Fibroblast of skin of left biceps (primary cell): ENCODE results near the gene PDLIM5.

Experiments used
- DNase-seq, 2 experiments: peaks; one replicate each; pipeline ENCODE4 v3.0.0-alpha.2; 2013; ENCODE audit warnings: low read depth in 2 of 2

The PDLIM5 gene

DNA sequence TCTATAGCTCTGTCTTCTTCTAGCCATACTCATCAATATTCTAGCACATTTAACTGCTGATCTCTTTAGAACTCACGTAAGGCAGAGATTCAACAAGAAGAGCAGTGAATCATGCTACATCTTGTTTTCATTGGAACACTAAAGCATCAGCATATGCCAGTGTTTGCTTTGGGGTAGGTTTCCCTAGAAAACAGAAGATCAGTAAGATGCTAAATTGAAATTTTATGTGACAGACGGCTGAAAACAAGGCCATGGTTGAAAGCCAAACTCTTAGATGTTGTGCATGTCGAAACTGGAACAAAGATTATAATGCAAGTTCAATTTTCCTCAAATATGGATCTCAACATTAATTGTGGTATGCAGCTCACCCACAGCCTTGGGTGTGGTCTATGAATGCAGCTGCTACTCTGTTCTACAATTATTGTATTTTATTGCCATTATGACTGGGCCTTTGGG is 107.6 kb downstream of the PDLIM5 start:
- peak; percentile 40 to 49 for DNase-seq

DNA sequence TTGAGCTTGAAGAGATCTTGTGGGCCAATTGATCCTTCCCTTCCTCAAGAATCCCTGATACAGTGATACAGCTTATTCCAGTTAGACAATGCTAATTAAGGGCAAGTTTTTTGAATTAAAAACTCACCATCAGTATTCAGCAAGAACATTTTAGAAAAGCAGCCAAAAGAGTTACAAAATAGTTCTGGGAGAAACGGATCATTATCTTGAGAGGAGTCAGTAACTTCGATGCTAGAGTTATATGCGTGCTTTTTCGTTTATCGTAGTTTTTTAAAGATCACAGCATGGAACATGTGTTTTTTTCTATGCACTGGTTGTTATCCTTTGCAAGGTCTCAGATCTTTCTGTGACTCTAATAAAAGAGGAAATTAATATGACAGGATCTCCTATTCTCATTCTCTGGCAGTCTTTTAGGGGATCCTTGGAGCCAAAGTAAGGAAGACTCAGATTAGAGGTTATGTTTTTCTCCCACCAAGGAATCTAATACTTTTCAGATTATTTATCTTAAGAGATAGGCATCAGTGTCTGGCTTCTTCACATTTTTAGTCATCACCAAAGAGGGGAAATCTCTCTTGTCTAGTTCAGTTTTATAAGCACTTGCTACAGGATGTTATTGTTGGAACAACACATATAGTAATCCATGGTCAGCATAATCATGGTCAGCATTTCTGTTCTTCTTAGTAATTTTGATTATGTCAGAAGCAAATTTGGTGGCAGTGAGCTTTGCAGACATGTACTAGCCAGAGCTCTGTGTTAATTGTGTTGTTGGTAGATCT is 109.7 kb downstream of the PDLIM5 start:
- no peak for DNase-seq

DNA sequence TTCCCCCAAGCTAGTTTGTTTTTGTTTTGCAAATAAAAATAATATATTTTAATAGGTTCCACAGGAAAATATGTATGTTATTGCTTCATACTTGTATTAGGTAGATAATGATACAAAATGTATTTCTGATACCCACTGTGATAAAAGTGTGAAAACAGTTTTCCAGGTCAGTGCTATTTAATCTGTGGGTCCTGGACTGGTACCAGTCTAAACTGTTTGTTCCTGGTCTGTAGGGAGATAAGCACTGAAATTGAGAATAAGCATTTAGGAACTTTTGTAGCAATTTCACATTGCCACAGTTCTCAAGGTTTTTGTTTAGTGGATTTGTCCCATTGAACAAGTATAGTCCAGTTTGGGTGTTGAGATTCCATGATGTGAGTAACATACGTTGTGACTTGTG is 110.5 kb downstream of the PDLIM5 start:
- no peak for DNase-seq

DNA sequence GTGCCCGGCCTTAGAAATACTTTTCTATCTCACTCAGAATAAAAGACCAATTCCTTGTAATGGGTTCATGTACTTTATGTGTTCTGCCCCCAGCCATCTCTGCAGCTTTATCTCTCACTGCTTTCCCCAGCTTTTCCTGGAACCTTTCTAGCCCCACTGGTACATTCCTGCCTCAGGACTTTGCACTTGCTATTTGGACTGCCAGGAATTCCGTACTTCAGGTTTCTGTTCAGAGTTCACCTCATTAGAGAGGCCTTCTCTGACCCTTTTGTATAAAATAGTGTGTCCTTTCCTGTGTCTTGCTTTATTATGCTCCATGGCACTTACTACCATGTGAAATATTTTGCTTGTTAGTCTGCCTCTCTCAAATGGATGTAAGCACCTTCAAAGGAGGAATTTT is 112.5 kb downstream of the PDLIM5 start:
- DNase-seq = no peak

DNA sequence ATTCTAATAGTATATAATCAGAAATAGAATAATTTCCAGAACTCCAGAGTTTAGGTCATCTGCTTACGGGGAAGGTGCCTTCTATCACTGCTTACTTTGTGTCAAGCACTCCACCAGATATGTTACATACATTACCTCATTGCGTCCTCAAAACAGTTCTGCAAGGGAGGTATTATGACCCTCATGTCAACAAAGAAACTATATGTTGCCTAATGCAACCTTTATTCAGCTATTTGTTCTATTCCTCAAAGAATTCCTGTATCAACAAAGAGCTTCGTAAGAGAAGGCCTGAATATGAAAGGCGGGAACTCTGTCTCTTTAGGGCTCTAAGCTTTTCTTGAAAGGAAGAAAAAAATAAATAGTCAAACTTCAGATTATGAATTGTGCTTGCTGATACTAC is 114.7 kb downstream of the PDLIM5 start:
- no peak for DNase-seq

DNA sequence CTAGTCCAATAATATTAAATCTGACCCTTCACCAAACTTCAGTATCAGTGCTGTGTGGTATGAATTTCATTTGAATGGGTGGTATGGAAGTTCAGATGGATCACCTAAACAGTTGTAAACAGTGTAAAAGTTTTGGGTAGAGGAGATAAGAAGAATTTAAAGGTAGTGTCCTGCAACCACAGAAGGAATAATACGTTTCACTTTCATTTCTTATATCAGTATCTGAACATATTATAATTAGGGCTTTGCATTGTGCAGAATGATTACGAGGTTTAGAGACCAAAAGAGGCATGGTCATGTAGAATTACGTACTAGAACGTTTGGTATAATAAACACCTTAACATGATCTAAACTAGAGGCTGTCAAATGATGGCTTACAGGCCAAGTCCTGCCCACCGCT is 116.1 kb downstream of the PDLIM5 start:
- no peak for DNase-seq

DNA sequence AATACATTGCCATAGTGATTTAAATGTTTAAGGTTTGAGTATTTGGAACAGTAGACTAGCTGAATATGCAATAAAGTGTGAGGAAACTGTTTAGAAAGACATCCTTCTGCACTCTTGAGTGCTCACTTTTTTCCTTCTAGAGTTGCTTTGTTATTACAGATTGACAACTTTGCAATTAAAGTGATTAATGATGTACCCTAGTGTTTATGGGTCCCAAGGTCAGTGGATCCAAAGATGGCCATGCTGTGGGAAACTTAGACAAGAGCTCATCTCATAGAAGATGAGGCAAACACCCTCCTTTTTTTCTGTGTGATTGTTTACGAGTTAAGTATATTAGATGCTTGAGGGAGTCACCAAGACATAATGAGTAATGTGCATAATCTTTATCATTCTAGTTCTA is 118.8 kb downstream of the PDLIM5 start:
- no peak for DNase-seq

DNA sequence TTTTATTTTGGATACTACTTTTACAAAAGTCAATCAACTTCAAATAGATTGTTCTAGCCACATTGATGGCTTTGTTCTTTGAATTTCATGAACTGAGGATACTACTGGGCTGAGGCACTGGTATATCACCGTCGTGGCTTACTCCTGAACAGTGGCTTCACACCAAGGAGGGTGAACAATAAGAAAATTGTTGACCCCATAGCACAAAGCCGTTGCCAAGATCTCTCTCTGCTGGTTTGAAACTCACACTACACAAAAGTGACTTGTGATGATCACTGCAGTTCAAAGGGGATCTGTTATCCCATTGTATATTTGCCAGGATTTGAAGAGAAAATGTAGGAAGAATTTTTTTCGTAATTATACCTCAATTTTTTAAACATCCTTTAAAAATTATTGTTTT is 119.6 kb downstream of the PDLIM5 start:
- DNase-seq = no peak

DNA sequence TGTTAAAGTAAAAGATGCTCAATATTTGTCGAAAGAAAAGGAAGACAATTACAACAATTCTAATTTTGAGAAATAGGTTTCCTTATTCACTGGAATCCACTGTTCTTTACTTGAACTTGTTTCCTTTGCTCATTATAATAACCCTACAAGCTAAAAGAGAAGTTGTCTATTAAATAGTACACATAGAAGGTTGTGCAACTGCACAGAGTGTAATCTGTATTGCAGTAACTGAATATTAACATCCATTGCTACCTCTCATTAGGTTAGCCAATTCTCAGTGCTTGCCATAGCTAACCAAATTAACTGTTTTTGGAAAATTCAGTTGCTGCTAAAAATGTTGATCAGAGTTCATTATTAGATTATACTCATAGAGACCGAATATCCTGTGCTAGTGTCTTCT is 120.0 kb downstream of the PDLIM5 start:
- DNase-seq = no peak

DNA sequence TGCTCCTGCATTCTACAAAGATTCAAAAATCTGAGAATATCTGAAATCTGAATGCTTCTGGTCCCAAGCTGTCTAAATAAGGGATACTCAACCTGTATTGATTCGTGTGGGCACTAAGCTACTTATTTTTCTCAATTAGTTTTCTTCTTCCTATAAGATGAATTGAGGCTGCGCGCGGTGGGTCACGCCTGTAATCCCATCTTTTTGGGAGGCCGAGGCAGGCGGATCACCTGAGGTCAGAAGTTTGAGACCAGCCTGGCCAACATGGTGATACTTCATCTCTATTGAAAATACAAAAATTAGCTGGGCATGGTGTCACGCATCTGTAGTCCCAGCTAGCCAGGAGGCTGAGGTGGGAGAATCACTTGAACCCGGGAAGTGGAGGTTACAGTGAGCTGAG is 122.3 kb downstream of the PDLIM5 start:
- DNase-seq = no peak

DNA sequence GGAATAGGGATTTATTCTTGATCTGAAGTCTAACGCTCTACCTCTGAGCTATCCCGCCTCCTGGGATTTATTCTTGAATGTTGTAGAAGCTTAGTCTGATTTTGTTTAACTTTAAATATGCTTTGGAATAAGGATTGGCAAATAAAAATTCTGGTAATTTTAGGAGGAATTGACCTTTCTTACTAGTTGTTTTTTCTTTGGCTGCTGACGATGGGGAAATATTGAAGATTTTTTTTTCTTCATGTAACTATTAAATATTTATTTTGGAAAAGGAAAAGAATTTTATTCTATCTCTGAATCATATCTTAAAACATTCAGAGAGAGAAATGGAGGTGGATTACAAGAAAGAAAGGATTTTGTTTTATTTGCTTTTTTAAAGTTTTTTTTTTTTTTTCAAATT is 122.9 kb downstream of the PDLIM5 start:
- no peak for DNase-seq

DNA sequence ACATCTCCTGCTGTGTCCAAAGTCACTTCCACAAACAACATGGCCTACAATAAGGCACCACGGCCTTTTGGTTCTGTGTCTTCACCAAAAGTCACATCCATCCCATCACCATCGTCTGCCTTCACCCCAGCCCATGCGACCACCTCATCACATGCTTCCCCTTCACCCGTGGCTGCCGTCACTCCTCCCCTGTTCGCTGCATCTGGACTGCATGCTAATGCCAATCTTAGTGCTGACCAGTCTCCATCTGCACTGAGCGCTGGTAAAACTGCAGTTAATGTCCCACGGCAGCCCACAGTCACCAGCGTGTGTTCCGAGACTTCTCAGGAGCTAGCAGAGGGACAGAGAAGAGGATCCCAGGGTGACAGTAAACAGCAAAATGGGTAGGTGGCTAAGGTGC is 123.9 kb downstream of the PDLIM5 start:
- no peak for DNase-seq

DNA sequence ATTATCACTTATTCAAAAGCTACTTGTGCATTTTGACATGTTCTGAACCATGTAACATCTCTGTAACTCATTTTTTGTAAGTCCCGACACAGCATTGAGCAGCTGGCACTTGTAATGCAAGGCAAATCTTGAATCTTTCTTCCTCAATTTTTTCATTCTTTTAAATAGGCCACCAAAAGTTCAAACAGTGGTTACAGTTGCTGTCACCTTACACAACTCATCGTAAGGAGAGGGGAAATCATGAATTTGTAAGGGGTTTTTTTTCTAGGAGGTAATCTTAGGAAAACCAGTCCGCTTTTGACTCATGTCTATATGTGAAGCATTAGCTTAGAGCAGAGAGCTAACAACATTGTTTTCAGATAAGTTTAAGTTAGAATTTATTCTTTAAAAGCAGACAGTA is 124.5 kb downstream of the PDLIM5 start:
- no peak for DNase-seq

DNA sequence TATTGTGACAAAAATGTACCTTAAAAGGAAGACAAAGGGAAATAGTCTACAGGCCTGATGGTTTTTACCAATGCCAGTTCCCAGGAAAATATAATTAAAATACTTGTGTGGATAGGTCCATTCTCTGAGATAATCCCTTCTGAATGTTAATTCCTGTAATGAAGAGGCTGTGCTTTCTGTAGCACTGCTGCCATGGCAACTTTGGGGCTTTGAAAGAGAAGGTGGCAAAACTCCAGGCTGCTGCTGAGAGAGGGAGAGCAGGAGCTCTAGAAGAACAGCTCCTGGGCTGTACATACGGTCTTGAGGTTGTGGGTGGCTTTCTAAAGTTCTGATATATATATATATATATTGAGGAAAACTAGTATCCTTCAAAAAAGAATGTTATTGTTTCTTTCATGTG is 125.4 kb downstream of the PDLIM5 start:
- no peak for DNase-seq

DNA sequence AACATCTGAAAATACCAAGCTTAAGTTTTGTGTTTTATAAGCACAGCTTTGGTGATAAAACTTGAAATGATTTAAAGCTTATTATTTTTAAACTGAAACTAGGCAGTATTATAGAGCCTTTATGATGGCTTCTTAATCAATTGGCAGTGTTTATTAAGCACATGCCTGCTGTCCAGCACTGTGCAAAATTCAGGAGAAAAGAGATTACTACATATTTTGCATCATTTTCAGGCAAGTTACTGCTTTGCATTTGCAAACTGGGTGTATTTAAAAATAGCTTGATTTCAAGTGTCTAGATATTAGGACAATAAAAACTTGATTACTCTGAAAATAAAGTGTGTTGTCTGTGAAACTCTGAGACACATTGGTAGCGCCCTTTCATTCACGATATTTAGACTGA is 126.5 kb downstream of the PDLIM5 start:
- DNase-seq = no peak

DNA sequence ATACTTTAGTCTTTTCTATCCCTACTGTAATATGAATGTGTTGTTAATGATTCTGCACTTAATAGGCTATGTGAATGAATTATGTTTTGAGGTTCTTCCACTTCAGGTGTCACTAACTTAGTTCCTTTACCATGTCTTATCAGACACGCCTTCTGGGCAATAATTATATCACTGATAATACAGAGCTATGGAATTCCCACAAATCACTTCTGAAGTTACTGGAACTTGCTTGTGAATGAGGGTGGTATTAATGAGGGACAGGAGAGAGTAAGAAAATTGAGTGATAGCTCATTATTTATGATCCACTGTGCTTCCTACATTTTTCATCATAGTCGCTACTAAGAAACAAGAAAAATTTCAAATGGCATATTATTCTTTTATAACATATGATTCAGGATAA is 130.0 kb downstream of the PDLIM5 start:
- DNase-seq = no peak

DNA sequence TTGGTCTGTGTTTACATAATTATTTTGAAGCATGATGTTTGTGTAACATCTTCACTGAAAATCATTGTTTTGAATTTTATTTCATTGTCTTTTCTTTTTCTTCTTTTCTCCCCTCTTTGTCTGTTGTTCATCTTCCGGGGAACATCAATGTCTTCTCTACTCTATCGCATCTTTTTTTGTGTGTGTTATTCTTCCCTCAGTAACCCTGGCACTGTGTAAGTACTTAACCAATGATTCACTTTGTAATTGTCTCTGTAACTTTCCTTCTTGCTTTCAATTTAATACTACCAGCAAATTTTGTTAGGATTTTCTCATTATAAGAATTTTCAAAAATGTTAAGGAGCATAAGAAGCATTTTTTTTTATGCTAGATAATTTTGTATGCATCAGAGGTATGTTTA is 130.8 kb downstream of the PDLIM5 start:
- no peak for DNase-seq

DNA sequence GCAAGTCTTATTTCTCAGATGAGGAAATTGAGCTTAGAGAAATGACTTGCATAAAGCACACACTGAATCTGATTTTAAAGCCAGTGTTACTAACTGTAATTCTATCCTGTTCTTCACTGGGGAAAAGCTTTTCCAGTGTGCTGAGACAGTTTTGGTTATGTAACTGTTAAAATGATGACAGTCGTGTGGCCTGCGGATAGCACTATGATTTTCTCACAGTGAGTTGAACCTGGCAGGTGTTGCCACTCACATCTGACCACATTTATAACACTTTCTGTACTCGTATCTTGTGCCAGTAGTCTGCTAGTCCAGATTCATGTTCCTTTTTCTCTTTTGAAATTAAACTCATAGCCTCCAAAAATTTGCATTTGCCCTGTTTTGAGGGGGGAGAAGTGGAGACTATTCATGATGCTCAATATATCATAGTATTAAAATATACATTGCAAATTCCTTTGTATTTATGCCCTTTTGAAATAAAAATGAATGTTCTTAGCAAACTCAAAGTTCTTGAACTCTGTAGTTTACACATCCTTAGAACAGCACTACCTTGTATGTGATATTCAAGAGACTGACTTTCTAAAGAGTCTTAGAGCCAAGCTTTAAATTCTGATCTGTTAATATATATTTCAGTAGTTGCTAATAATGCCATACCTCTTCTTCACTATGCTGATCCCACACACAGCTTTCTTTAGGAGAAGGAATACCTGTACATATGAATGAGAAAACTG is 132.3 kb downstream of the PDLIM5 start:
- no peak for DNase-seq

DNA sequence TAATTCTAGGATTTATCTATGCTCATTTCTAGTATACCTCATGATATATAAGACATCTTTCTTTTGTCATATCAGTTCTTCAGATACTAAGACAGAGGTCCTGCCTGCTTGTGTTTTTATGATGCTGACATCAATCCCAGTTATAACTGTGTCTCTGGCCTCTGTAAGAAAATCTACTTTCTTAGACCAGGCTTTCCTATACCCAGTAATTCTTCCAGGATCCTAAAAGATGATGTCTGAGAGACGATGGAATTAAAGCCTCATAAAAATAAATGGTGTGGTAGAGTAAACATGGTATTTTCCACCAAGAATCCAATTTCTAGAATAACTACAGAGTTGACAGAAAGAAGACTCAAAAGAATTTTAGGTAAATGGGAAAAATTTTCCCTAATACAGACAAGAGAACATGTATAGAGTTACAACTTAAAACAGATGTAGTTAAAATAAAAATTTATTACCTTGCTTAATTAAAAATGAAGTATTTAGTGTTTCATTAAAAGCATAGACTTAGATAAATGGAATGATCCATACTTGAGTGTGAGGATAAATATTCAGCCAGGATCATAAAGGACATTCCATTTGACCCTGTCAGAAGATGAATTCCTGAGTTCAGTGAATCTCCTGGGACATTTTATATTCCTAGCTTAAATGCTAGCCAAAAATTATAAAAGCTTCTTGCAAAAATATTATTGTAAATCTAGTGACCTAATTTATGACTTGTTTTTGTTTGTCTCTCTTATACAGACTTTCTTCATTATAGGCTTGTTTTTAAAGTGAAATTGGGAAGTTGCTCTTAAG is 137.4 kb downstream of the PDLIM5 start:
- peak; percentile 51 to 55 for DNase-seq

DNA sequence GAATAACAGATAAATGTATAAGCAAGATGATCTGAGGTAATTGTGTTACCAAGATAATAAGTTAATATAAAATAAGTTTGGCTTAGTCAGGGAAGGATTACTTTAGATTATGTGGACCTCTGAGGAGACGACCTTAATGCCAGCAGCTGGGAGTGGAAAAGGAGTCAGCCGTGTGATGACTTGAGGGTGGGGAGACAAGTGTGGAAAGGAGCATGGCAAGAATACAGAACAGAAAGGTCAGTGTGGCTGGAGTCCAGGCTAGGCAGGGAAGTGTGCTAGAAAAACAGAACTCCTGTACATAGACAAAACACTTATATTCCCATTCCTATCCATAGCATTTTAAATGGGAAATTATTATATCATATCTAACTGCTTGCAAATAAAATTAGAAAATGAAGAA is 138.8 kb downstream of the PDLIM5 start:
- no peak for DNase-seq

DNA sequence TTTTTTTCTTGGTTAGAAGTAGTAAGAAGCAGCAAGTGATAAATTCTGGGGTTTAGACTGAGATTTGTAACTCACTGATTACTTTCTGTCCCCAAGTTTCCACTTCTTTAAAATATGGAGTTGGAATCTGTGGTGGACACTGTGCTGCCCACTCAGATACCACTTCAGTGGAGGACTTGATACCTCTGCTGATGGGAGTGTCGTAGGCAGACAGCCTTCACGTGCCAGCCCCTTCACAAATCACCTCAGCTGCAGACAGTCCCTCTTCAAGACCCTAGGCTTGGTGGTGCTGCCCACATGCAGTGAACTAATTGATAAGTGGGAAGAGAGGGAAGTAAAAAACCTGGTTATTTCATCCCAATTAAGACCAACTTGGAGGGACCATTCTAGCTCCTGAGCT is 139.5 kb downstream of the PDLIM5 start:
- no peak for DNase-seq

DNA sequence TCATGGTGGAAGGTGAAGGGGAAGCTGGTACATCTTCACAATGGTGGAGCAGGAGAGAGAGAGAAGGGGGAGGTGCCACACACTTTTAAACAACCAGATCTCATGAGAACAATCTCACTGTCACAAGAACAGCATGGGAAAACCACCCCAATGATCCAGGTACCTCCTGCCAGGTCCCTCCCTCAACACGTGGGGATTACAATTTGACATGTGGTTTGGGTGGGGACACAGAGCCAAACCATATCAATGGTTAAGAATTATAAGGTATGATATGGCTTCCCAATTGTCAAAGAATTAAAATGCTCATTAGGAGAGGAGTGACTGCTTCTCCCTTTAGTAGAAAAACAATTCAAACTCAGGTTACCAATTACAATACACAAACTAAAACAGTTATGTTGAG is 143.3 kb downstream of the PDLIM5 start:
- no peak for DNase-seq
